ENCODE data around the gene PLXNA4. TPM values are rescaled to one million over a fixed set of nuclear protein-coding genes. Genes with fewer than 3 reads are reported as not detected.

The PLXNA4 gene
- total and polyA plus RNA-seq, 4 donors: 0.63 to 4.6 (median 2.1) TPM

DNA sequence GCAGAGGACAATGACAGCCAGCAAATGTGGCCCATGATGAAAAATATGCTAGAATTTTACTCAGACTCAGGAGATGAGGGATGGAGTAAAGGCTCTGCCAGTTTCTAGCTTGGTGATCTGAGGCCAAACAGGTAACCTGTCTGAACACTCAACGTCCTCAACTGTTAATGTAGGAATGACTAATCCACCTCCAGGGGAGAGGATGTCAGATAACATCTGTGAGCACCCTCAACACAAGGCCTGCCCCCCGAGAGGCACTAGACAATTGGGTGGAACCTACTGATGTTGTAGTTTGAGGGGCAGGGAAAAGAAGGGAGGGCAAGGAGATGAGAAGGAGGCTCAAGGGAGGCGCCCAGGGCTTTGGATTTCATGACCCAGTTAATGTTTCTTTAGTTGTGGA is 445.1 kb downstream of the PLXNA4 start:
- no peak overlapping the region for H3K4me3 ChIP-seq
- ATAC-seq (ENCODE audit: insufficient read depth, low FRiP score) (no peak), DNase-seq (no peak)
- H3K36me3 ChIP-seq (ENCODE audit: control insufficient read depth in 4 of 4, insufficient read depth in 4 of 4, low read length in 4 of 4): no peaks in the 10 kb centered on the region
- no peaks in the 10 kb centered on the region for H3K4me1 ChIP-seq (ENCODE audit: control insufficient read depth in 5 of 5, insufficient read depth in 5 of 5, low read length in 5 of 5)
- no peak overlapping the region for H3K27ac ChIP-seq (ENCODE audit: low read depth in 1 of 2, low read length in 1 of 2)
- no peak overlapping the region for H3K9ac ChIP-seq (ENCODE audit: insufficient read depth in 1 of 2, low read length in 2 of 2)
- no peaks in the 10 kb centered on the region for H3K9me3 ChIP-seq (ENCODE audit: control insufficient read depth in 4 of 4, insufficient read depth in 3 of 4, low read length in 3 of 4)
- WGBS, 2 donors: 58 to 60% methylated on average over 3 of the region's 3 CpGs
- no peaks in the 10 kb centered on the region for H3K27me3 ChIP-seq (ENCODE audit: control insufficient read depth in 3 of 3, insufficient read depth in 3 of 3, low read length in 2 of 3)
- no peak for TF ChIP-seq CTCF (IDR thresholded peaks at IDR 0.05; ENCODE audit: control extremely low read depth, extremely low read depth)

DNA sequence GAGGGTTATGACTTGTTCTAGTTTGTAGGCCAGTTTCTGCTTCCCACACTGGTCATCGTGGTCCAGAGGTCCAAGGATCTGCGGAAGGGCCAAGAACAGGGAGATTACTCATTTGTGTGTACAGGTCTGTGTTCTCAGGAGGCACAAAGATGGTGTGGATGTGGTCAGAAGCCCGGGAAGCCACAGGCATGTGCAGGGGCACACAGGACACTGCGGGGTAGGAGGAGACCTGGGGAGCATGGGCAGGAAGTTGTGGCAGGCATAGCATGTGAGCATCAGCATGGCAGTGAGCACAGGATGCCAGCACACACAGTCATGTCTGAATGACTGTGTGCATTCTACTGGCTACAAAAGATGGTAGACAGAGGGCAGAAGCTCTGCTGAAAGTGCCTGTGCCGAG is 445.8 kb downstream of the PLXNA4 start:
- H3K4me1 ChIP-seq (ENCODE audit: control insufficient read depth in 5 of 5, insufficient read depth in 5 of 5, low read length in 5 of 5): no peaks in the 10 kb centered on the region
- H3K27me3 ChIP-seq (ENCODE audit: control insufficient read depth in 3 of 3, insufficient read depth in 3 of 3, low read length in 2 of 3): no peaks in the 10 kb centered on the region
- WGBS, 2 donors: 76 to 83% methylated on average over 5 of the region's 5 CpGs
- no peak overlapping the region for H3K4me3 ChIP-seq
- ATAC-seq (ENCODE audit: insufficient read depth, low FRiP score): no peak
- no peak for DNase-seq
- H3K36me3 ChIP-seq (ENCODE audit: control insufficient read depth in 4 of 4, insufficient read depth in 4 of 4, low read length in 4 of 4): no peaks in the 10 kb centered on the region
- no peaks in the 10 kb centered on the region for H3K9me3 ChIP-seq (ENCODE audit: control insufficient read depth in 4 of 4, insufficient read depth in 3 of 4, low read length in 3 of 4)
- H3K27ac ChIP-seq (ENCODE audit: low read depth in 1 of 2, low read length in 1 of 2): no peak overlapping the region
- H3K9ac ChIP-seq (ENCODE audit: insufficient read depth in 1 of 2, low read length in 2 of 2): no peak overlapping the region
- TF ChIP-seq CTCF (IDR thresholded peaks at IDR 0.05; ENCODE audit: control extremely low read depth, extremely low read depth): no peak

DNA sequence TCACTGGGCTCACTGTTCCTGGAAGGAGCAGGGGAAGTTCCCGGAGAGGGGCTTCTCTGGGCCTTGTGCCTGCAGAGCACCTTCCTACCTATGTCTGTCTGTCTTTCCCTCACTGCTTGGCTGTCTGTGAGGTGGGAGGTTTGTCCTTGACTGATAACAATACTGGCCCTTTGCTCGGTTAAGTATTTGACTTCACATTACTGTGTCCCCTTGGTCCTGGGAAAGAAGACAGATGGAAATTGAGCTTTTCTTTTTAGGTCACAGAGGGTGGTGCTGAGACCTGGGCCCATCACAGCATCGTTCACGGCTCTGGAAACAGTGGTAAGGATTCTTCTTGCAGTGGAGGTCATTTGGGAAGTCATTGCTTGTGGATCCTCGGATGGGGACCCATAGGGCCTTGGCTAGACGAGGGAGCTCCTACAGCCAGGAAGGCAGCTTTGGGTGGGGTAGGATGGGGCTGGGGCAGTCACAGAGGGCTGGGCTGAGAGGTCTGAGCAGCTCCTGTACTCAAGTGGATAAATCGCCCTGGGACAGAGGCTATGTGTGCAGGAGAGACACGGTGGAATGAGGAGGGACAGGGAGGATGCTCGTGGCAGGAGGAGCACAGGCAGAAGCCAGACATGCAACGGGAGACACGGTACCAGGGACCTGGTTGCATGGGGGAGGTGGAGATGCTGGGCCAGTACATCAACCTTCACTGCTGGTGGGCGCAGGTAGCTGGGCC is 450.2 kb downstream of the PLXNA4 start:
- no peak overlapping the region for H3K9ac ChIP-seq (ENCODE audit: insufficient read depth in 1 of 2, low read length in 2 of 2)
- H3K27ac ChIP-seq (ENCODE audit: low read depth in 1 of 2, low read length in 1 of 2): no peak overlapping the region
- H3K4me3 ChIP-seq: no peak overlapping the region
- 82 to 88% methylated on average over 12 of the region's 12 CpGs for WGBS, 2 donors
- no peaks in the 10 kb centered on the region for H3K4me1 ChIP-seq (ENCODE audit: control insufficient read depth in 5 of 5, insufficient read depth in 5 of 5, low read length in 5 of 5)
- TF ChIP-seq CTCF (IDR thresholded peaks at IDR 0.05; ENCODE audit: control extremely low read depth, extremely low read depth): no peak
- H3K27me3 ChIP-seq (ENCODE audit: control insufficient read depth in 3 of 3, insufficient read depth in 3 of 3, low read length in 2 of 3): peaks cover 0 to 4% (median 0%) of the 10 kb centered on the region in 3 donors
- H3K9me3 ChIP-seq (ENCODE audit: control insufficient read depth in 4 of 4, insufficient read depth in 3 of 4, low read length in 3 of 4): no peaks in the 10 kb centered on the region
- H3K36me3 ChIP-seq (ENCODE audit: control insufficient read depth in 4 of 4, insufficient read depth in 4 of 4, low read length in 4 of 4): no peaks in the 10 kb centered on the region
- DNase-seq: no peak
- no peak for ATAC-seq (ENCODE audit: insufficient read depth, low FRiP score)

- Histone ChIP-seq H3K9me3 (ENCODE audit: control insufficient read depth in 4 of 4, insufficient read depth in 3 of 4, low read length in 3 of 4) (no peaks in the 10 kb centered on the region), H3K9ac (ENCODE audit: insufficient read depth in 1 of 2, low read length in 2 of 2) (no peak overlapping the region), H3K27me3 (ENCODE audit: control insufficient read depth in 3 of 3, insufficient read depth in 3 of 3, low read length in 2 of 3) (peaks cover 0 to 4% (median 0%) of the 10 kb centered on the region in 3 donors), H3K36me3 (ENCODE audit: control insufficient read depth in 4 of 4, insufficient read depth in 4 of 4, low read length in 4 of 4) (no peaks in the 10 kb centered on the region), H3K4me3 (no peak overlapping the region), H3K4me1 (ENCODE audit: control insufficient read depth in 5 of 5, insufficient read depth in 5 of 5, low read length in 5 of 5) (no peaks in the 10 kb centered on the region), H3K27ac (ENCODE audit: low read depth in 1 of 2, low read length in 1 of 2) (no peak overlapping the region)
- ATAC-seq (ENCODE audit: insufficient read depth, low FRiP score) (no peak), DNase-seq (no peak)
- TF ChIP-seq CTCF (IDR thresholded peaks at IDR 0.05; ENCODE audit: control extremely low read depth, extremely low read depth): no peak
- 83 to 93% methylated on average over 3 of the region's 3 CpGs for WGBS, 2 donors
Measured at GRCh38 chr7:132125096-132125495, 451.2 kb downstream of the PLXNA4 start.
